ENCODE measurements around the gene BTF3L4. TPM values are rescaled to one million over a fixed set of nuclear protein-coding genes. Genes with fewer than 3 reads are reported as not detected.
A peak's percentile ranks its signal among the peaks of the same experiment; 100 is the strongest.

Gene BTF3L4
- total RNA-seq, 1 experiment from 2014 or later: 89.4 TPM

- peak; percentile 59 for ATAC-seq
- ChIA-PET CTCF (interaction anchor here (1.3 kb wide), 1 partner anchor 316 kb away, joined by 5 read pairs; no protein-coding TSS in a partner anchor), POLR2A (interaction anchor here (0.6 to 1.7 kb wide), 2 partner anchors 22 to 294 kb away, joined by 3 to 11 read pairs; partner anchors contain the start of gene TXNDC12)
- peak; percentile 36 for DNase-seq (ENCODE audit: low spot score)
- Mint-ChIP-seq H3K36me3 (peaks cover 3% of the 10 kb centered on the region; the same call in 1 of the 2 replicates), H3K4me1 (peaks cover 20% of the 10 kb centered on the region), H3K4me3 (peak overlapping the region; percentile 93), H3K27ac (no peak overlapping the region), H3K9me3 (no peaks in the 10 kb centered on the region), H3K27me3 (ENCODE audit: low read depth) (no peaks in the 10 kb centered on the region)
- TF ChIP-seq ZBTB43 (CRISPR knock-in tag; IDR thresholded peaks at IDR 0.05): no peak
- TF ChIP-seq USF1 (CRISPR knock-in tag; IDR thresholded peaks at IDR 0.05): peak; percentile 30; the same call in 1 of the 2 replicates
- TF ChIP-seq ZNF671 (CRISPR knock-in tag; IDR thresholded peaks at IDR 0.05): no peak
- TF ChIP-seq RELA (CRISPR knock-in tag; IDR thresholded peaks at IDR 0.05; ENCODE audit: borderline replicate concordance): no peak
- TF ChIP-seq USF2 (CRISPR knock-in tag; IDR thresholded peaks at IDR 0.05): no peak
- no peak for TF ChIP-seq NFE2L1 (CRISPR knock-in tag; IDR thresholded peaks at IDR 0.05)
- no peak for TF ChIP-seq ZNF317 (CRISPR knock-in tag; IDR thresholded peaks at IDR 0.05; ENCODE audit: borderline replicate concordance, low read depth)
- TF ChIP-seq FOXP4 (CRISPR knock-in tag; IDR thresholded peaks at IDR 0.05): no peak
- no peak for TF ChIP-seq STAT6 (CRISPR knock-in tag; conservative IDR thresholded peaks at IDR 0.05; ENCODE audit: low read depth)
- no peak for TF ChIP-seq TEAD1 (CRISPR knock-in tag; IDR thresholded peaks at IDR 0.05)
- no peak for TF ChIP-seq GTF2I (CRISPR knock-in tag; conservative IDR thresholded peaks at IDR 0.05)
- TF ChIP-seq ATF1 (CRISPR knock-in tag; IDR thresholded peaks at IDR 0.05): 0 out of 2 replicates have a peak, but pooled peaks have one; percentile 6
- peak; percentile 0; the same call in 1 of the 2 replicates for TF ChIP-seq MAX (CRISPR knock-in tag; IDR thresholded peaks at IDR 0.05)
- TF ChIP-seq ZNF121 (CRISPR knock-in tag; IDR thresholded peaks at IDR 0.05): no peak
- no peak for TF ChIP-seq EMX1 (CRISPR knock-in tag; IDR thresholded peaks at IDR 0.05)
- no peak for TF ChIP-seq NFATC4 (CRISPR knock-in tag; IDR thresholded peaks at IDR 0.05)
- TF ChIP-seq GABPB1 (CRISPR knock-in tag; IDR thresholded peaks at IDR 0.05): no peak
- no peak for TF ChIP-seq MLX (CRISPR knock-in tag; IDR thresholded peaks at IDR 0.05)
- no peak for TF ChIP-seq PRDM15 (CRISPR knock-in tag; IDR thresholded peaks at IDR 0.05)
- no peak for TF ChIP-seq ZNF416 (CRISPR knock-in tag; IDR thresholded peaks at IDR 0.05)
- TF ChIP-seq TCF7 (CRISPR knock-in tag; IDR thresholded peaks at IDR 0.05; ENCODE audit: low read depth): no peak
These were observed 23.3 kb upstream of the BTF3L4 start for GRCh38 chr1:52032785-52033131.
